Islet precursor cell (in vitro differentiated cells): ENCODE measurements around the gene GTF3A.

Source experiments
- DNase-seq: peaks from one replicate; pipeline ENCODE4 v3.0.0-alpha.2; 2018

Gene GTF3A

GRCh38 chr13:27449081-27449603 lies 24.7 kb downstream of the GTF3A start:
- no peak for DNase-seq

- DNase-seq, result peak; percentile 98
Measured at GRCh38 chr13:27449936-27450828, 25.8 kb downstream of the GTF3A start, which contains the start of gene MTIF3. Gene MTIF3 (minus strand): TSS chr13:27450564. CDS start chr13:27440448, 10,116 bp downstream.

- peak; percentile 57 for DNase-seq
Measured at GRCh38 chr13:27450921-27451471, 26.6 kb downstream of the GTF3A start.

DNA sequence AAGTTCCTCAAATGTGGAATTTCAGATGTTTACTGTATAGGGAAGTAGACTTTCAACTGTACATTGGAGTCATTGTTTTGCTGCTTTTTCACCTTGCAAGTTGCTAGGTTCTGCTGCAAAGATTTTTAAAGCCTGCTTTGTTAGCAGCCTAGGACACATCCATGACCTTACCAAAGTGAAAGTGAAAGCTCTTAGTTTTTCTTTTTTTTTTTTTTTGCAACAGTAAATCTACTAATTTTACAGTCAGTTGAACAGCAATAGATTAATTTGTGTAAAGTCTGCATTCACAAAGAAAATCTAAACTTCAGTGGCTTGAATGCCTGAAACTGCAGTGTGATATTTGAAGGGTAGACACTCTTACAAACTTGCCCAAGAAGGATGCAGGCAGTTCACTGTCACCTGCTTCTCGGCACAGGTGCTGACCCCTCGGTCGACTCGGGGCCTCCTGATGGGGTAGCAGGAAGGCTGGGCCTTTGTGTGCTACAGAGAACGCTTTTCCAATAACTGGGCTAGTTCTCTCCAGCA lies 31.0 kb downstream of the GTF3A start:
- no peak for DNase-seq

DNA sequence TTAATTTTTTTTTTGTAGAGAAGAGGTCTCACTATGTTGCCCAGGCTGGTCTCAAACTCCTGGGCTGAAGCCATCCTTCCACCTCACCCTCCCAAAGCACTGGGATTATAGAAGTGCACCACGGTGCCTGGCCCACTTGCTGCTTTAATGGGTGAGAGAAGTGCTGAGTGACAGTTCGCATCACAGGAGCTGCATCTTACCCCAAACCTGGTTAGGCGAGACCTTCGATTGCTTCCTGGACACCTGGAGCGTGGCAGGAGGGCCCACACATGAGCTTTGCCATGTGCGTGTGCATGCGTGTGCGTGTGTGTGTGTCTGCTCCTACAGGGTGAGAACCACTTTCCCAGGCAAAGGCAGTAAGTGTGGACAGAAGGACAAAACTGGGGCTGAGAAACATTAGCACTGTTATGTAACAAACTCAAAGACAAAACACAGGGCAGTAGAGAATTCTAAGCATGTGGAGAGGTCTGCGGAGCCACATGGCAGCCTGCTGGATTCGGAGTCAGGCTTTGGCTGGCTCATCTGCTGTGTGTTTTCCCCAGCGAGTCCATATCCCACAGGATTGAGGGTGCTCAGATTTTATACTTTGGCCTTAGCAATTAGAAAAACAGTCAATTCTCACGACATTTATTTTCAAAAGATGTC lies 37.6 kb downstream of the GTF3A start:
- DNase-seq, result no peak

GRCh38 chr13:27463500-27463899 lies 39.1 kb downstream of the GTF3A start:
- DNase-seq, result no peak

GRCh38 chr13:27465611-27466010 lies 41.2 kb downstream of the GTF3A start:
- DNase-seq, result no peak

DNA sequence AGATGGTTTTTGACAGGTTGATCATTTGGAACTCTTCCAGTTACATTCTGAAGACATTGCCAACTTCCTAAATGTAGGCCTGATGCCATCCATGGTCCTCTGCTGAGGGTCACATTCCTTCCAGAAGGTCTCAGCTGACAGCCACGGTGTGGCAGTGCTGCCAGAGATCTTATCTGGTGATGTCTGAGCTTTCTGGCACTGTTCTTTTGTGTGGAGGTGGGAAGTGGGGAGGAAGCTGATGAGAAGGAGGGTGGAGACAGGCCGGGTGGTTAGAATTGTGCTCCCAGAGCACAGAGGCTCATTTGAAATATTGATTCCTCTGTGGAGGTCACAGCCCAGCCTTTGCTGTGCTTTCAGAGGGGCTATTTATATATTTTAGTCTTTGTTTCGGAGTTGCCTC lies 42.1 kb downstream of the GTF3A start:
- DNase-seq, result no peak

DNA sequence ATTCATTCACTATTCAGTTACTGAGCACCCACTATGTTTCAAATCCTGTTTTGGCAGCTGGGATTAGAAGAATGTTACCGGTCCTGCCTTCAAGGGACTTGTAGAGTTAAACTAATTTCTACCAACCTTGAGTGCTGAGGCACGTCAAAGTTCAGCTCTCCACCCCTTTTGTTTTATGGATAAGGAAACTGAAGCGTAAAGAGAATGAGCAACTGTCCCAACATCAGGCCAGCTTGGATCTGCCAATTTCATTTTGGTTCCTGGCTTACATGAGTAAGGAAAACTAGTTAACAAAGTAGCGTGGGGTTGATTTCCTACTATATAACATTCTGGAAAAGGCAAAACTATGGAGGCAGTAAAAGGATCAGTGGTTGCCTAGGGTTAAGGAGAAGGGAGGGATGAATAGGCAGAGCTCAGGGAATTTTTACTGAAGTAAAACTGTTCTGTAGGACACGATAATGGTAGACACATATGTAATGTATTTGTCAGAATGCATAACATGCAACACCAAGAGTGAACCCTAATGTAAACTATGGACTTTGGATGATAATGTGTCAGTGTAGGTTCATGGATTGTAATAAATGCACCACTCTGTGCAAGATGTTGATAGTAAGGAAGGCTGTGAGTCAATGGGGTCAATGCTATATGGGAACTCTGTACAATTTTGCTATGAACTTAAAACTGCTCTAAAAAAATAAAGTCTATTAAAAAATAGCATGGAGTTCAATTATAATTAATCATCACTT lies 45.8 kb downstream of the GTF3A start:
- no peak for DNase-seq

GRCh38 chr13:27472441-27472840 lies 48.0 kb downstream of the GTF3A start:
- DNase-seq, result no peak

DNA sequence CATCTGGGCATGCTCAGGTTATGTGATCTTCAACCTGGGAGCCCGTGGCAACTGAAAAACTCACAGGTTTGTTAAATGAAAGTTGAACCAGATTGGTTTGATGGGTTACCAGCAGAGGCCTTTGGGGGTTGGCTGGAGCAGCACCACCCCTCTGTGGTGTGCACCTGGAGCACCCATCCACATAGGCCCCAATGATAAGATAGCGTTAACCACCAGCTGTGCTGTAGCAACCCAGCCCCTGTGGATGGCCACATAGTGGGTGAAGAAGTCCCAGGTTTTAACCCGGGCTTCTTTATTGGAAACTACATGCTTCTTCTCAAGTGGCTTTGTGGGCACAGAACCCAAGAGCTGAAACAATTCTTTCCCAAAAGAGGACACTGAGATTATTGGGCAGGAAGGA lies 48.5 kb downstream of the GTF3A start:
- no peak for DNase-seq

GRCh38 chr13:27474751-27475268 lies 50.4 kb downstream of the GTF3A start:
- DNase-seq, result no peak

GRCh38 chr13:27476943-27477703 lies 52.7 kb downstream of the GTF3A start:
- DNase-seq, result no peak

- peak; percentile 88 for DNase-seq
Measured at GRCh38 chr13:27481766-27482165, 57.3 kb downstream of the GTF3A start.

DNA sequence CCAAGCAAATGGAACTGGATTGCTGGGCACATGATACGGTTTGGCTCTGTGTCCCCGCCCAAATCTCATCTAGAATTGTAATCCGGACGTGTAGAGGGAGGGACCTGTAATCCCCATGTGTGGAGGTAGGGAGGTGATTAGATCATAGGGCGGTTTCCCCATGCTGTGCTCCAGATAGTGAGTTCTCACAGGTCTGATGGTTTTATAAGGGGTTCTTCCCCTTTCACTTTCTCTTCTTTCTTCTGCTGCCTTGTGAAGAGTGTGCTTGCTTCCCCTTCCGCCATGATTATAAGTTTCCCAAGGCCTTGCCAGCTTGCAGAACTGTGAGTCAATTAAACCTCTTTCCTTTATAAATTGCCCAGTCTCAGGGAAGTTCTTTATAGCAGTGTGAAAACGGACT lies 58.6 kb downstream of the GTF3A start:
- DNase-seq, result no peak

- no peak for DNase-seq
Measured at GRCh38 chr13:27483421-27483820, 59.0 kb downstream of the GTF3A start.
